GM15510 (cell line): ENCODE measurements around the gene FOXO6.

Source experiments
- POLR2A ChIP-seq: IDR thresholded peaks from 3 replicates; pipeline ENCODE4 v1.6.1; 2011; ENCODE audit warnings: borderline replicate concordance; ENCODE audit not compliant: insufficient read length; ENCODE audit errors: extremely low read depth

Gene FOXO6

DNA sequence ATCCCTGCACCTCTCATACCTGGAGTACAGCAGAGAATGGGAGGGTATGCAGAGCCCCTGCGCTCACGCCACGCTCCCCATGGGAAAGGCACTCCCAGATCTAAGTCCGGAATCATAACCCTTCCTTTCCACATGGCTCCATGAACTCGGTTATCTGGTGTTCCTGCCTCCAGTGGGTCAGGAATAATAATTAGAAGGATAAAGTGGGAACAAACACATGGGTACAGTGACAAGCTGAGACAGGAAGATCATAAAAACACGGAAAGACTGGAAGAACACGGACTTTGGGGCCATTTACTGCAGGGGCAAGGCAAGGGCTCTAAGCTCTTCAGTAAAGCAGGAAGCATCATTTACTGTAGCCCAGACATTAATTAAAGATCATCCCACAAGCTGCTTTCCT, 48.6 kb downstream of the FOXO6 start:
- no peak for TF ChIP-seq POLR2A

DNA sequence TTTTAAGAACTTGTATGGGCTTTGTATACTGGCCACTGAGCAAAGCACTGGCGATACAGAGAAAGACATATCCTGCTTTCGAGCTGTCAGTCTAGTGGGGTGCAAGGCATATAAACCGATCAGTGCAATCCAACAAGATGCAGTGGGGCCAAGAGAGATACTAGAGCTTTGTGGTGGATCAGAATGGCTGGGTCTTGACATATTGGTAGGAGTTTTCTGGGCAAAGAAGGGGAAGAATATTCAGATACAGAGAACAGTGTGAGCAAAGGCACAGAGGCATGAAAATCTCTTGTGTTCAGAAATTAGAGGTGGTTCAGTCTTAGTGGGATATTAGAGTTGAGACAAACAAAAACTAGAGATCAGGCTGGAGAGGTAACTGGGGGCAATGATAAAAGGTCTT, 49.2 kb downstream of the FOXO6 start:
- no peak for TF ChIP-seq POLR2A

DNA sequence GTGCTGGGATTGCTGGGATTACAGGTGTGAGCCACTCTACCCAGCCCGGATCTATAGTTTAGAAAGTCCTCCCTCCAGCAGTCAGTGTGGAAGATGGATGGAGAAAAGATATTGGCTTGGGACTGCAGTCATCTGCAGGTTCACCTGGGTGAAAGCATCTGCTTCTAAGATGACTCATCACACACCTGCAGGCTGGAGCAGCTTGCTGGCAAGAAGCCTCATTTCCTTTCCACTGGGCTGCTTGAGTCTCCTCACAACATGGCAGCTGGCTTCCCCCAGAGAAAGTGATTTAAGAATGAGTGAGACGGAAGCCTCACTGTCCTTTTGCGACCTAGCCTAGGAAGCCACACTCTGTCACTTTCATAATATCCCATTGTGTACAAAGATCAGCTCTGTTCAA, 50.0 kb downstream of the FOXO6 start:
- TF ChIP-seq POLR2A = no peak

DNA sequence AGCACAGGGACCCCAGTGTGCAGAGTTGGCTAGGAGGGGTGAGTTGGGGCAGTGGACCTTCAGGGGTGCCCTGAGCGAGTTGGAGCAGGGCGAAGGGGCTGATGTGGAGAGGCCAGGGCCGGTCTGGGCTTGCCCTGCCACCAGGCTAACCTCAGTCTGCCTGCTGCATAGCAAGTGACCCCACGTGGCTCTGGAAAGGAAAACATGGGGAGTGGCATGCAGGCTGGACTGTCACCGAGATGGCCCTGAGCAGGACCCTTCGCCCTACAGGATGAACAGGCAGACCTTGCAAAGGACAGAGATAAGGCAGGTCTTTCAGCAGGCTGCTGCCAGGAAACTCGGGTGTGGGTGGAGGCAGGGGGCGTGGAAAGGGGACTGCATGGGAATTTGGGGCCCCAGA, 51.5 kb downstream of the FOXO6 start:
- no peak for TF ChIP-seq POLR2A

DNA sequence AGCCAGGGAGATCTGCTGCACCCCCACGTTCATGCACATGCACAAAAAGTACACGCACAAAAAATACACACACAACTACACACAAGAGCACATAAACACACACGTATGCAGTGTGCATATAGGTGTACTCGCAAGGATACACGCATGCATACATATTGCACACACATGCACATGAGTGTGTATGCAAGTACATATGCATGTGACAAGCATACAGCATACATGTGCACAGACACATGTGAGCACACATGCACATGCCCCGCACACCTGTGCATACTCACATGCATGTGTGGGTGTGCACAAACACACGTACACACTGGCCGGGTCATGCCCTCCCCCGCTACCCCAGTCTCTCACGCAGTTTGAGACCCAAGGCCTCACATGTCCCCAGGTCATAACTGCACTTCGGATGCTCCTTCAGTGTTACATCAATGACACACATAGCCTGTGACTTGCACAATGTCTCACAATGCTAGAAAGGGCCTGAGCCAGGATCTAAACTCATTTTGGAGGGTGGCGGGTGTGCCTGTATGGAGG, 52.6 kb downstream of the FOXO6 start:
- TF ChIP-seq POLR2A = no peak

DNA sequence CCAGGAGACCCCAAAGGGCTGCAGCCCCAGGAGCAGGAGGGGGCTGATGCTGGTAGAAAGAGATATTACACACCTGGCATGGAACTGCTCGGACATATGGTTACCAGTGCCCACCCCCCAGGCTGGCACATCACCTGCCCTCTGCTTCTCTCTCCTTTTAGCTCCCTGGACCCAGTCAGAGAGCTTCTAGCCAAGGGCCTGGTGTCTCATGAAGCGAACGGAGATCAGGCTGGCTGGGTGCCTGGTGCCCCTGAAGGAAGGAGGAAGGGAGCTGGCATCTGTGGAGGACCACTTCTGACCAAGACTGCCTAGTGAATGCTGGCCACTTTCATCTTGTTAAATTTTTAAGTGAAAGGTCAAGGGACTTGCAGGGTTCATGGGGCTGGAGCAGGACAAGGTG, 53.1 kb downstream of the FOXO6 start:
- no peak for TF ChIP-seq POLR2A

DNA sequence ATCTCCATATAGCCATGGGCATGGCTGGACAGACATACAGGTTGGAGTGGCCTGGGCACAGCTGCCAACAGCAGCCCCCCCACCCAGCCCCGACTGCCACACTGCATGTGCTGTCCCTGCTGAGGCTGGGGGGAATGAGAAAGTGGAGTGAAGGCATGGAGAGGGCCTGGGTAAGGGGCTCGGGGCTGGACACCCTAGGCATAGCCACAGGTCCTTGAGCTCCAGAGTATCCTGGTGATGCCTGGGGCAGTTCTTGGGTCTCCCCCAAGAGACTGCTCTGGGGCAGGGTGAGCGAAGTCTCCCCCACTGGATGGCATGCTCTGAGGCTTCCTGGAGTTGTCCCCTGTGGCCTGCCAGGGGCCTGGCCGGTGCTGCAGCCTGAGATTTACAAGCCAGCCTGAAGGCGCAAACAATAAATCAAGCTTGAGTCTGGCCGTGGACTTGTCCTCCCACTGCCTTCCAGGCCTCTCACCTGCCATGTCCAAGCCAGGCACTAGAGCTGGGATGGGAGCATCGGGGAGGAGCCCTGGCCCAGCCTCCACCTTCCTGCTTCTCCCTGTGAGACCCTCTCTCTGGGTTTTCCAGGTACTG, 53.6 kb downstream of the FOXO6 start:
- TF ChIP-seq POLR2A = no peak

DNA sequence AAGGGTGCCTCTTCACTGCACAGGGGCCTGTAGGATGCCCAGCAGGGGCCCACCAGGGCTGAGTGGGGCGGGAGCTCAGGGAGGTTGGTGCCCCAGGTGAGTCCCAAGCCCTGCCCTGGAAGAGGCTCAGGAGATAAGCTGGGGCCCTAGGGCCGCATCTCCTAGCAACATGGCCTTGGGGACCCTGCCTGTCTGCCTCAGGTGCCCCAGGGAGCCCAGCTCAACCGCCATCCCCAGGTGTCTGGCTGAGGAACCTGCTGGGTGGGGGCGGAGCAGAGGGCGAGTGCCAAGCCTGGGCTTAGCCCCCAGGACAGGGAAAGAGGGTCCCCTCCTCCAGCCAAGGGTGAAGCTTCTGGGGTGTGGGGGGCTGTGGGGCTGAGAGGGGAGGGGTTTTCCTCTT, 54.8 kb downstream of the FOXO6 start:
- TF ChIP-seq POLR2A = no peak

DNA sequence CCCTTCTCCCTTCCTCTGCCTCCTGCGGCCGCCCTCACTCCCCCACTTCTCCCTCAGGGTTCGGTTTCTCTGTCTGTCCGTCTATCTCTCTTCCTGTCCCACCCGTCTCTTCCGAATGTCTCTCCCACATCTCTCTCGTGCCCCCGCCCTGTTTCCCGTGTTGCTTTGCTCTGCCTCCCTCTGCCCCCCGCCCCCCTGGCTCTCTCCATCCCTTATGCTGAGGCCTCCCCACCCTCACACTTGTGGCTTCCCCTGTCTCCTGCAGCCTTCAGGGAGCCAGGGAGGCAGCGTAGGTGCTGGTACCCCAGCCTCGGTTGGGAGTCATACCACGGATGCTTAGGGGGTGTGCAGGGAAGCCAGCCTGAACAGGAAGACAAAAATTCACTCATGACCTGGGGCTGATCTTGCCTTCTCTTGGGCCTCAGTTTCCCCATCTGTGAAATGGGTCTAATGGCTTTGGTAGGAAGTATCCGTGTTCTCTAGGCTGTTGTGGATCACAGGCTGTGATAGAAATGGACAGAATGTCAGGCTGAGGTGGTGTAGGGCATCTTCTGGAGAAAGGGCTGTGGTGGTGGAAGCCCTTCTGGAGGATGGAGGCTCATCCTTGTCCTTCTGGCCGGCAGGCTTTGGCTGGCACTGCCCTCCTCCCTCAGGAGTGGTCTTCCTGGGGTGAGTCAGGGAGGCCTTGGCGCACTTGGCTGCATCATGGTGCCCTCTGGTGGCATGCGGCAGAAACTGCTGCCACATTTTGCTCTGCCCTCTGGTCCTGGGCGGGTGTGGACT, 55.5 kb downstream of the FOXO6 start:
- TF ChIP-seq POLR2A = no peak

DNA sequence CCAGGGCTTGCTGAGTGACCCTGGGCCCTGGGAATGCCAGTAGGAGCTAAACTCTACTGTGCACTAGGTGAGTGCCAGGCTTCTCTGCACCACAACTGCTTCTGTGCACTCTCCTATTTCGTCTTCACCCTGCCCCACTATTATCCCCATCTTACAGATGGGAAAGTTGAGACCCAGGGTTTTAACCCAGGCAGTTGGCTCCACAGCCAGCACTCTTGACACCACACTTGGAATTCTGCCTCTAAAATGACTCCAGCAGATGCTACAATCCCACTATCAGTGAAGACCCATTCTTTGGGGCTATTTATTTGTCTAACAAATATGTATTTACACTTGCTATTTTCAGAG, 56.1 kb downstream of the FOXO6 start:
- TF ChIP-seq POLR2A = no peak

DNA sequence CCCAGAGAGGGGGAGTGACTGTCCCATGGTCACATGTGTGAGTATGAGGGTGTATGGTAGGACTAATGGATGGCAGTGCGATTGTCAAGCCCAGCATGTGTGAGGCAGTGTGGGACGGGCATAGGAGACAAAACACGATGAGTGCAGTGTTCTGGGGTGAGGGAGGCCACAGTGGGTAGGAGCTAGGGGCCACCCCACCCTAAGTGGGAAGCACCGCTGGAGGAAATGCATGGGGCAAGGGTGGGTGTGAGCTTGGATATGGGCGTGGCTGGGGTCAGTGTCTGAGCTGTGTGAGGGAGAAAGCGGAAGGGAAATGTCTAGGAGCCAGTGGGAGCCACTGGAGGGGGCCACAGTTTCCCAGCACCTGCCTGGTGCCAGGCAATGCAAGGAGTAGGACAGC, 56.5 kb downstream of the FOXO6 start:
- no peak for TF ChIP-seq POLR2A

DNA sequence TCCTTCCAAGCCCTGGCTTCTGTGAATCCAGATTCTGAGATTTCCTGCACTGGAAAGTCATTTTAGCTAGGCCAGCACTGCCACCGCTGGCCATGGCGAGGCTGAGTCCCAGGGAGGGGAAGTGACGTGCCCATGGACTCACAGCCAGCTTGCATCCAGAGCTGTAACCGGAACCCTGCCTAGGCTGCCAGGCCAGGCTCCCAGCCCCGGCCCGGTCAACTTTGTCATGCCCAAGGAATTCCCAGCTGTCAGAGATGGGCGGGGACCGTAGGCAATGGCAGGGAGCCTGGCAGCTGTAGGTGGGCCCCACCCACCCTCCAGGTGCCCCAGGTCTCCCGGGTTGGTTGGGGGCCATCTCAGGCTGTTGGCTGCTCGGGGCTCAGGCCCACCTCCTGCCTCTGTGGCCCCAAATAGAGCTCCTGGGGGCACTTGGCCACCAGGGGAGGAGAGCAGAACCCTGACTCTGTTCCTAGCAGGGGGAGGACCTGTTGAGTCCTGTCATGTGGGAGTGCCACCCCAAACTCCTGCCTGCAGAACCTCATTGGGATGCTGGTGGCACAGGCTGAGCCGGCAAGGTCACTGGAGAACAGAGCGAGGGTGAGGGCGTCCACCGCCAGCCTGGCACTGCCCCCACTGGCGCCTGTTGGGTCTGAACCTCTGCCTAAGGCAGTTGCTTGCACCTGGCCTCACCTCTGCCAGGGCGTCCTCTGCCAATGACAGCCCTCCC, 57.8 kb downstream of the FOXO6 start:
- no peak for TF ChIP-seq POLR2A

DNA sequence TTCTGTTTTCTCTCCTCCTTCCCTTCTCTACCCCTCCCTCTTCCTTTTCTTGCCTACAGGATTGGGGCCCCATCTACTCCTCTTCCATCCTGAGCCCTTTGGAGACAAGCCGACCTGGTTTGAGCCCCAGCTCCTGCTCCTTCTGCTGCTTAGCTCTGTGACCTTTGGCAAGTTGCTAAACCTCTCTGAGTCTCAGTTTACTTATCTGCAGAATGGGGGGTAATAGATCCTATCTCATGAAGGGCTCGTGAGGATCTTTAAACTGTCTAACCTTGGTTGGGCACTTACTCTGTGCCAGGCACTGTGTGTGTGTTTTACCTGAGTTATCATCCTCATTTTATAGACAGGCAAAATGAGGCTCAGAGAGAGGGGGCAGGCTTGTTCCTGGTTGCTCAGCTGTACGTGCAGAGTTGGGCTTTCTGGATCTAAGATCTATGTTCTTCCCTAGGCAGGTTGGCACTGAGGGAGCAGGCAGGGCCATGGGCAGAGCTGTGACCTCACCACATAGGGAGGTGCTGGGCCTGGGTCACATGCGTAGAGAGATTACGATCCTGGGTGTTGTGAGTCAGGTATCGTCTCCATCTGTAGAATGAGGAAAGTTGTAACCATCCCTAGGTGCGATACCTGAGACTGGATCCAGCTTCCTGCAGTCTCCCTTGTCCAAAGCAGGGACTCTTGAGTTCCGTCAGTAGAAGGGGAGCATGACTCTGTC, 58.5 kb downstream of the FOXO6 start:
- no peak for TF ChIP-seq POLR2A

DNA sequence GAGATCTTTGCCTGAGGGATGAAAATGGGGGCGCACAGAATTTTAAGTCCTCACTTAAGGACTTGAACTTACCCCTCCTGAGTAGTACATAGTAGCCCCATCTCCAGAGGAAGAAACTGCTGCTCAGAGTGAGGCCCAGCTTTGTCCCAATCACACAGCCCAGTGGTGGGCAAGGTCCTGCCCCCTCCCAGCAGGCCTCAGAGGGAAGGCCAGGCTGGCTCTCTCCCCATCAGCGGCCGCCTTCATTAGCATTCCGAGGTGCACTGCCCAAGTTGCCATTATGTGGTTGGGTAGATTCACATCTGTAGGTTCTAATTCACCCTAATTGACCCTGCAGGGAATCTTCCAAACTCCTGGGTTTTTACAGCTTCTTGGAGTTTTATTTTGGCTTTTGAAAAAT, 59.1 kb downstream of the FOXO6 start:
- no peak for TF ChIP-seq POLR2A

DNA sequence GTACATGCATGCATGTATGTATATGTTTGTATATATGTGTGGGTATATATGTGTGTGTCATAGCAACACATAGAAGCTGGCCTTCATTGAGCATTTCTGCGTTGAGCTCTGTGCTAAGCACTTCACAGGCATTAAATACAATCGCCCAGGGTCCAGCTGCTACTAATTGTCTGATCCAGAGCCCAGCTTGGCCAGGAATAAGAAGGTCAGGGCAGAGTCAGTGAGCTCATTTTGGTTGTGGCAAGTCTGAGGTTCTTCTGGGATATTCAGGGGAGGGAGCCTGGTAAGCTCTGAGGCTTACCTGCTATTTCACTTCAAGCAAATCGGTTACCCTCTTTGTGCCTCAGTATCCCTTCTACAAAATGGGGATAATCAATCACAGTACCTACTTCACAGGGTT, 59.6 kb downstream of the FOXO6 start:
- no peak for TF ChIP-seq POLR2A
